ENCODE results near the gene METRNL.
"Not testable (repeated sequence)": the region's sequence is repeated elsewhere in the genome, so short reads cannot be mapped to it uniquely, and the experiment has no call there.

The METRNL gene

DNA sequence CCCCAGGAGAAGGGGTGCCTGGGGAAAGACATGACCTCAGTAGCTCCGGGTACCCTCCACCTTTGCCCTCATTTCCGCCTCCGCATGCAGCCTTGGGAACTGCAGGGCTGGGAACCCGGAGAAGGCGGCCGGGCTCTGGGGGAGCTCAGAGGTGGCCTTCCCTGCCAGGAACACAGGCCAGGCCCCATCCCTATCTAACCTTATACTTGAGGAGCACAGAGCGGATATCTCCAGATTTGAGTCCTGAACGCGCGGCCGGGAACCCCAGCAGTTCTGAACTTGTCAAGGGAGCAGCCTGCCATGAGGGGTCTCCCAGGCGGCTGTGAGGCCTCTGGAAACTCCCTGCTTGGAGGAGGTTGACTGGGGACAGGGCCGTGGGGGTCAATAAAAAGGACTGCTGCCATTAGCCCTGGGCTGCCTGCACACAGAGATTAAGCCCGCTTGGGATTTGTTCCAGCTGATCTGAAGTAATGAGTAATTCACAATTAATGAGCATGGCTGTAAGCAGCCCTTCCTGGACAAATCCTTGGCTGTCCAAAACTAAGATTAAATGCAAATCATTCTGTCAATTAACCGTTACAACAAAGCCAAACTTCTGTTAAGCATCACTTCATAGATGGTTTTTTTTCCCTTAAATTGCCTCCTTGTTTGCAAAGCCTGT, 26.3 kb upstream of the METRNL start:
- DNase-seq, result no peak

DNA sequence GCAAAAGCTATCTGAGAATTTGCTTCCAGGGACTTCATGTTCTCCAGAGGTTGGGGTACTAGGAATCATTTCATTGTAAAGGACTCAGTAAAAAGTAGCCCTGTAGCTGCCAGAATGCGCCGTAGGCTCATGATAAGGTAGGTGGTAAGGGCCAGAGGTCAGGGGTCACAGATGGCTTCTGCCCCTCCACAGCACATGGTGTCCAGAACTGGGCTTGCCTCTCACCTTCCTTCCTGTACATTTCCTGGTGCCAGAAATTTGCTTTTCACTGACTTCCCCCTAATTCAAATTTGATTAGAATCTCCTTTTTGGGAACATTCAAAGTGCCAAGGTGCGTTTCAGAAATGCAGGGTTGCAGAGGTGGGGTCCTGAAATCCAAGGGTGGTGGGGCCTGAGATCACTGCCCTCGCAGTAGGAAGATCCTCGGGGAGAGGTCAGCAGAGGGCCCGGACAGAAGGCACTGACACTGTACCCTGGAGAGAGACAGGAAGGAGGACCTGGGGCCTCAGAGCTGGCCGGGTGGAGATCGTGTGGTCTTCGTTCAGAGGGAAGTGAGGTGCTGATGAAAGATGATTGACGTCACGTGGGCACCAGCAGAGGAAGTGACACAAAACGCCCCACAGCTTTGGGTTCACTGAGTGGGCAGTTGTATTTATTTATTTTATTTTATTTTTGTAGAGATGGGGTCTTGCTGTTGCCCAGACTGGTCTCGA, 25.5 kb upstream of the METRNL start:
- DNase-seq, result no peak

DNA sequence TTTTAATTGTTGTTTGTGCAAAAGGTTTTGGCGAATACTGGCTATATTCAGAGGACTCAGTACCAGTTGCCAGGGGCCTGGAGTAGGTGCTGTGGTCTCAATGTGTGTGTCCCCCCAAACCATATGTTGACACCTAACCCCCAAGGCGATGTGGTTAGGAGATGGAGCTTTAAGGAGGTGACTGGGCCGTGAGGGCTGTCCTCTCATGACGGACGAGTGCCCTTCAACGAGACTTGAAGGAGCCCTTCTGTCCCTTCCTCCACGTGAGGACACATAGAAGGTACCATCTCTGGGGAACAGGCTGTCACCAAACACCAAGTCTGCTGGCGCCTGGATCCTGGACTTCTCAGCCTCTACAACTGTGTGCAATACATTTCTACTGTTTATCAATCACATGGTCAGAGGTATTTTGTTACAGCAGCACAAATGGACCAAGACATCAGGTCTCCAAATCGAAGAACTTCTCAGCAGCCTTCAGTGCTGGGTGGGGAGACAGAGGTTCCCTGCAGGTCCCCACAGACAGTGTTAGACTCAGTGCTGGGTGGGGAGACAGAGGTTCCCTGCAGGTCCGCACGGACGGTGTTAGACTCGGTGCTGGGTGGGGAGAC, 24.8 kb upstream of the METRNL start:
- DNase-seq, result no peak

DNA sequence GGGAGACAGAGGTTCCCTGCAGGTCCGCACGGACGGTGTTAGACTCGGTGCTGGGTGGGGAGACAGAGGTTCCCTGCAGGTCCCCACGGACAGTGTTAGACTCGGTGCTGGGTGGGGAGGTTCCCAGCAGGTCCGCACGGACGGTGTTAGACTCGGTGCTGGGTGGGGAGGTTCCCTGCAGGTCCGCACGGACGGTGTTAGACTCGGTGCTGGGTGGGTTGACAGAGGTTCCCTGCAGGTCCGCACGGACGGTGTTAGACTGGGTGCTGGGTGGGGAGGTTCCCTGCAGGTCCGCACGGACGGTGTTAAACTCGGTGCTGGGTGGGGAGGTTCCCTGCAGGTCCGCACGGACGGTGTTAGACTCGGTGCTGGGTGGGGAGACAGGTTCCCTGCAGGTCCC, 24.2 kb upstream of the METRNL start:
- DNase-seq, result not testable (repeated sequence)

DNA sequence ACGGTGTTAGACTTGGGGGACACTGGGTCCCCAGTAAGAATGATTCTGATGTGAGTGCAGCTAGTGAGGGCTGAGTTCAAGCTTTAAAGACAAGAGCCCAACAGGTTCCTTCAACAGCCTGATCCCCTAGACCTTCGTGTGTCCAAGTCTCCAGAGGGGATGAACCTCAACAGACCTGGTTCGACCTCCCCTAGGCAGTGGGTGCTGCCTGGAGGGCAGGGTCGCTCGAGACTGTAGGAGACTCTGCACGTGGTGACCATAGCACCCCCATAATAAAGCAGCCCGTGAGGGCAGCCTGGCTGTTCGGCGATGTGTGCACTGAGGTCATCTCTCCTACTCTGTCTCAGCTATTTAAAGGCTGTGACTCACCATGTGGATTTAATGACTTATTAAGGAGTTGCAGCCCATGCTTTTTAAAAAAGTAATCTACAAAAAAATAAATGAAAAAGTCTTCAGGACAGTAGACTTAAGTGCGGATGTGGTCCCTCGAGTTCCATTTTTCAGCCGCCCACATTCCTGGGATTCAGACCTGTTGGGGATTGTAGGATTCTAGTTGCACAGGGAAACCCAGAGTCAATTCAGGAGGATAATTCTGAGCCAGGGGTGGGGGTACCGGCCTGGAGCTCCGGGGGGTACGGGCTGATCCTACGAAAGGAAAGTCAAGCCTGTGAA, 23.4 kb upstream of the METRNL start:
- no peak for DNase-seq

DNA sequence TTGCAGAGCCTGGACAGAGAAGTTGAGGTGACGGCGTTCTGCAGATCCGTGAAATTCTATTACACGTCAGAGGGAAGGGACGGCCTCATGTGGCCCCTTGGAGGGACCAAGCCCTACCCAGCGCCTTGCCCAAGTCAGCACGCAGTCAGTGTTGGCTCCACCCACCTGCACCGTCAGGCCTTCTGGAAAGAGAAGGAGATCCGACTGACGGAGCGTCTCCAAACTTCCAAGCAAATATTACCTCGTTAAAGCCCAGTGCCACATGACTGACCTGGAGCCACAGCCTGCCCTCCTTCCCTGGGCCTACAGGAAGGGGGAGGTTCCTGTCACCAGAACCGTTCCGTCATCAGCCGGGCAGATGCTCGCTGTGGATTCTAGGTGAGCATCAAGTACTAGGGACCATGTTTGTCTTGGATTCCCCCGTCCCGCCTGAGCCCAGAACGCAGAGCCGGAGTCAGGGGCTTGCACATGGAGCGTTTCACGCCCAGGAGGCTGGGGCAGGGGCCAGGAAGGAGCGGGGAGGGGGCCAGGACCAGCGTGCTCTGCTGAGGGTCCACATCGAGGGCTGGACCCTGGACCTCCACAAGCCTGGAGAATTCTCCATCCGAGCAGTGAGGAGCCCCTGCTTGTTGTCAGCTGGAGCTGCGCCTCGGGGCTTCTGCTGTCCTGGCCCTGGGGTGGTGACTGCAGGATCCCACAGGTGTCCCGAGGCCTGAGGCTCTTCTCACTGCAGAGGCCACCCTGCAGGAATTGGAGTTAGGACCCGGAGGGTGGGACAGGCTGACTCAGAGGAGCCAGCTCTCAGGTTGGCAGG, 22.6 kb upstream of the METRNL start:
- DNase-seq, result no peak

DNA sequence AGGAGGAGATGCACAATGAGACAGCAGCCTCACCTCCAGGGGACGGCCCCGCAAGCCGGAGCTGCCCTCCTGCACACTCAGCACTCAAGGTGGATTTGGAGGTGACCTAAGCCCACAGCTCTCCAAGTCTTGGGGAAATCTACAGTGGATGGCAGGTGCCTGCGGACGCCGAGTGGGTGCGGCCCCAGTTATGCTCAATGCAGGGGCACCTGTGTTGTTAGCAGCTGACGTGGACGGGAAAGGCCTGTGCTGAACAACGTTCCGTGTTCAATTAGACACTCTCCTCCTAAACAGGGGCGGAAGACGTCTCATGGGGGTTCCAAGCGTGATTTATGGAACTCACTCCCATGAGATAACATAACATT, 22.0 kb upstream of the METRNL start:
- DNase-seq, result no peak

DNA sequence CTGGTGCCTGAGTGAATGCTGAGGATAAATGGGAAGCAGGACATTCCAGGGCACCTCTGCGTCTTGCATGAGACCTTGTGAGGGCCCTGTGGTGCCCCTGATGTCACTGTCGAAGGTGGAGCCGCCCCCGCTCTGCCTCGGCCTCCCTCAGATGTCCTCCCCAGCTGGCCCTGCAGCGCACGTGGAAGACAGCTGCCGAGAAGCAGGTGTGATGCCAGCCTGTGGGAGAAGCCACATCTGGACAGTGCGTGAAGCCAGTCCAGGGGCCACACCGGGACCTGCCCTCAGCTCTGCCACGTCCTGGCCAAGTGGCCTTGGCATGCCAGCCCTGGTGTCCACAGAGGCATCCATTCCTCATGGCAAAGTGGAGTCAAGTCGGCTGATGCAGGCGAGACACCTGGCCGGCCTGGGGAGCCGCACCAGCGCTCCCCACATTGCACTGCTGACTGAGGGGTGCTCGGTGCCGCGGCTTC, 21.6 kb upstream of the METRNL start:
- DNase-seq, result no peak

DNA sequence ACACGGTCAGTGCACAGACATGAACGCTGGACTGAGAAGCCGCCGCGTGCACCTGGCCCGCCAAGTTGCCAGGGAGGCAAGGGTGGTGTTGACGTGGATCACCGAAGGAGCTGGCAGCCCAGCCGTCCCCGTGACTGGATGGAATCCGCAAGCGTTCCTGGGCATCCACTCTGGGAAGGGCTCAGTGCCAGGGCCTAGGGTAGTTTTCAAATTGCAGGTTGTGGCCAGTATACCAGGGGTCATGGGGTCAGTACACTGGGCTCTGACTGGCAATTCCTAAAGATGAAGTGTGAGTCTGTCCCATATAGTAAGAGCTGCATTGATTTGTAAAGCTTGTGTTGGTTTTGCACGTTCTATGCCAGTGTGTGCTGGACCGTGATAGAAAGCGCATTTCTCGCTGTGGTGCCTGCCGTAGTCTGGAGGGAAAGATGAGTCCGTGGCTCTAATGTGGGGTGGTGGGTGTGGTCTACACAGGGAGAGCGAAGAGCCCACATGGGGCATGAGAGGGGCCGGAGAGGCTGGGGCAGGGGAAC, 21.1 kb upstream of the METRNL start:
- DNase-seq, result no peak

DNA sequence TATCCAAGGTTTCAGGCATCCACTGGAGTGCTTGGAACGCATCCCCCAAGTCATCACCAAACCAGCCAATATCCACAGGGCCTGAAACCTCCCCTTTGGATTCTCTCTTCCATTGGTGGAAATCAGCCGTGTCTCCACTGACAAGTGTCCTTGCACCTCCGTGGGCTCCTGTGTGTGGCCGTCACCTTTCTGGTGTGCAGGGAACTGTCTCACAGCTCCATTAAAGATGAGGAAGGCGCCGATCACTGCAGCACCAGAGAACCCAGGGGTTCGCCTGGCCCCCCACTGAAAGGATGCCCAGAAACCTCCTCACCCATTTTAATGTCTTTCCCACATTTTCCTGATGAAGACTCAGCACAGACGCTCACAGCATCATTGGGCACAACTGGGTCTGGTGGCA, 17.8 kb upstream of the METRNL start:
- no peak for DNase-seq

DNA sequence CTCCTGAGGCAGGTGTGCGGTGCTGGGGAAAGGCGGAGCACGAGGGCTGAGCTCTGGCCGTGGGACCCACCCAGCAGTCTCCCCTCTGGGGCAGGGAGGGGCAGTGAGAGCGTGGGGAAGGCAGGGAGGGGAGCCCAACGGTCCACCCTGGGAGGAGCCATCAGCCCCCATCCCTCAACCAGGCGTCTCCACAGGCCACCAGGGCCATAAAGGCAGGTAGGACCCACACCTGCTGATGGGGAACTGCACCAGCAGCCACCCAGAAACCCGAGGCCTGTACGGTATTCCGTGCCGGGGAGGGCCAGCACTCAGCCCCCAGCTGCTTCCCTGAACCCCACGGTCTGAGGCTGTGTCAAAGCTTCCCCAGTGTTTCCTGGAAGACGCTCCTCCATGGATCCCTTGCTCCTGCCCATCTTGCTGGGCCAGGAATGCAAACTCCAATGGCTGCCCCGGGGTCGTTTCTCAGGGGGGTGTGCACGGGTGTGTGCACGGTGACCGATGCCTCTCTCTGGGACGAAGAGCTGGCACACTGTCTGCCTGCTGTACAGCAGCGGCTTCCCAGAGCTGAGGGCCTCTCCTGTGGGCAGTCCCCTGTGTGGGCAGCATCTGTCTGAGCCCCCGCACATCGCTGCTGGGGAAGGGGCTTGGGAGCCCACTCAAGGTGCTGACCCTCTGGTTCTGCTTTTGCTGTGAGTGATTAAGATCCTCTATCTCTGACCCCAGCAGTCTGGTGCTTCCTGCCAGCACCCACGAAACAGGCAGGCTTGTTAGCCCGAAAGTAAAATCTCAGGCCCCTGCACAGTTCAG, 17.2 kb upstream of the METRNL start:
- DNase-seq, result no peak

DNA sequence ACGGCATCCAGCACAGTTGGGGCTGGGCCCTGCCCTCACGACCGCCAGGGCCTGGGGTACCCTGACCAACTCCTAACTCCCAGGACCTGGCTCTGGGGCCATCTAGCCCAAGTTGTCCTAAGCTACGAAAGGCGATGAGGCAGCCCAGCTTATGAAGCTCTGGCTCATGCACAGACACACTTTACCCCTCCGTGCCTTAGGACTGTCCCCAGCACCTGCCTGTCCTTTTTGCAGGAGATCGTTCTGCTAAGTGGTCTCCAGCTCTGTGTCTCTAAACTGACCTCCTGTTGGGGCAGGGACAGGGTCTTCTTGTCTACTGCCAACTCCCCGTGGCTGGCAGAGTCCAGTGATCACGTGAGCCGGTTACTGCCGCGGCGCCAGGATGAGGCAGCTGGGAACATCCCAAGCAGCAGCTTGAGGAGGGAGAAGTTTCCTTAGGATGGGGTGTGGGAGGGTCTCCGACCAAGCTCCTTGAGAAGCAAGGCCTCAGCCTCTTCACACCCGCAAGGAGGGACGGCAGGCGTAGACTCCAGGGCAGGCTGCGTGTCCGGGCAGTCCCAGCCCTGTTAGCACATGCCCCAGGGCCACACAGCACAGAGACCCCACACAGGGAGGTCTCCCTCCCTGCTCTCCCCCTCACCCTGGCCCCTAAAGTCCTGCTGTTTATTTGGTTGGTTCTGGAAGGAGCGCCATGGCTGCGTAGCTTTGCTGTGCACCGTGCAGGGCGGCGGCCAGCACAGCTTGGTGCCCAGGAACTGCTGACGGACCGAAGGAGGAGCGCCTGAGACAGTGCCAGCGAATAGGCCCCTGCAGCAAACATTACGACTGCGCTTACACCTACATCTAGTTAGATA, 16.4 kb upstream of the METRNL start:
- no peak for DNase-seq

DNA sequence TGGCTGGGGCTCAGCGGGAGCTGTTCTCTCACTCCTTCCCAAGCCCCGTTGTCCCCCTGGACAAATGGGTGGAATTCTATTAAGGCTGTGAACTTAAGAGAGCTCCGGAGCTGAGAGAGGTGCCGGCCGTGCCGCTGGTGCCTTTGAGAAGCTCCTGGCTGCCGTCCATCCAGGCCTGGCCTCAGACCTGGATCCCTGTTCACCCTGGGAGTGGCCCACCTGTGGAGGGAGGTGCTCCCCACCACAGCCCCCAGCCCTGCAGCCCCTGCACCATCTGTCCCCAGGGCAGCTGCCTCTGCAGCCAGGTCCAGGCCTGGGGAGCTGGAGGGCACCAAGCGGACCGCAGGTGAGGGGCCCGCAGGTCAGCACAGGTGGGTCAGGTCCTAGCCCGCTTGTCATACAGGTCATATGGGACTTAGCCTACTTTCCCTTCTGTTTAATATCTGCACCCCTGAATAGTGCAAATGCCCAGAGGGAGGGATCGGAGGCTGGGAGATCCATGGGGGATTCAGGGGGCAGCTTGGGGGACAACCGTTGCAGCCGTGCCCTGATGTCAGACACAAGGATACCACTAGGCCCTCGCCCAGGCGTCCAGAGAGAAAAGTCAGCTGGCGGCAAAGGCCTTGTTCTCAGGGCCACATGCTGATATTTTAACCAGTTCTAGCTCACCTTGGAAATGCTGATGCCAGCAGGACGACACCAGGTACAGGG, 15.2 kb upstream of the METRNL start:
- DNase-seq, result no peak

DNA sequence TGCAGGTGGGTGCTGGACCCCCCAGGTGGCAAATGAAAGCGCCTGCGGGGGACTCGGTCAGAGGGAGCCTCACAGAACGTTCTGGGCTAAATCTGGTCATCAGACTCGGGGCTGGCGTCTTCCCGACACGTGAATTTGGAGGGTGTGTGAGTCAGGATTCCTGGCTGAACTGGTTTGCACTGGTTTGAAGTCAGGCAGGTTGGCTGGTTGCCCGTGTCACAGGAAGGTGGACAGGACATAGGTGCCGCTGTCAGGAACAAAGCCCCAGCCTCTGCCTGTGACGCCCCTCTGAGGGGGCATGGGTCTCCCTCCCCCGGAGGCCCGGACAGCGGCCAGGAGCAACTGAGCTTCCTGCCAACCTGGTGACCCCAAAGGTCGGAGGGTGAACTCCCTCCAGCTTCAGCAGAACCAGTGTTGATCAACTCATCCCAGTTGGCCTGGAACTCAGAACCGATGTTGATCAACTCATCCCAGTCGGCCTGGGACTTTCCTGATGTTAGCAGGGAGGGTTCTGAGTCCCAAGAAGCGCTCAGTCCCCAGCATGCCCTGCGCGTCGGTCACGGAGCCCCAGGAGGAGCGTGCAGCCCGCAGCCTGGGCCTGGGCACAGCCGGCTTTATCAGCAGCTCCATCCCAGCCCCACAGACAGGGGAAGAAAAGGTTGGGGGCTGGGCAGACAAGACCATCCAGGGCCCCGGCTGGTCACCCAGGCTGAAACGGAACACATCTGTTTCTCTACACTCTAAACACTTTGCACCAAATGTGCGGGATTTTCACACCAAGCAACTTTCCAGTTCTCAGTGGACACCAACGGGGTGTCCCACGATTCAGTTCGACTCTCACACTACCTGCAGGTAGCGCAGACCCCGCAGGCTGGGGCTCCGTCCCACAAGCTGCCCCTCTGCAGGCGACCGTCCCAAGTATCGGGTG, 14.4 kb upstream of the METRNL start:
- no peak for DNase-seq

DNA sequence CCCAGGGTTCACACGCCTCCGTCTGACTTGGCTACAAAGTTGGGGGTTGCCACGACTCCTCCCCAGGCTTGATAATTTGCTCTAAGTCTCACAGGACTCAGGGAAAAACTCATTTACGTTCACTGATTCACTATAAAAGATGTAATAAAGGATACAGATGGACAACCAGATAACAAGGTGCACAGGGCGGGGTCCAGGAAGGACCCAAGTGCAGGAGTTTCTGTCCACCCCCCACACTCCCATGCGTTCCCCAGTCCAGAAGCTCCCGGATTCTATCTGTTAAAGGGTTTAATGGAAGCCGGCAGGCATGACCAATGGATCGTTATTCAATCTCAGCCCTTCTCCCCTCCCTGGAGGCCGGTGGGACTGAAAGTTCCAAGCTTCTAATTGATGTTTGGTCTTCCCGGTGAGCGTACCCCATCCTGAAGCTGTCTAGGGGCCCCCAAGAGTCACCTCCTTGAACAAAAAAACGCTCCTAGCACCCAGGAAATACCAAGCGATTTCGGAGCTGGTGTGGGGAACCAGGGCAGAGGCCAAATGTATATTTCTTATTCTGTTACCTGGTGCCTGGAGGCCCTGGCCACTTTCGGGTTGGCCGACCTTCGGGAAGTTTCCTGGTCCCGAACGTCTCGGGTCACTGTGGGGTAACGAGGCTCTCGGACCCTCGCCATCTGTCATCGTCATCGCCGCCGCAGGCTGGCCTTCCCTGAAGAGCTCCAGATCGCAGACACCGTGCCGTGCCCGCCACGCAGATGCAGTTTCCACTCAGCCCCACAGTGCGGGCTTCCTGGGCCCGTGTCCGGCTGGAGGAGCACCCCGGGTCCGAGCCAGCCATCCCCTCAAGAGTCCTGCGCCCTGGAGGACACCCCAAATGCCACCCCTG, 13.5 kb upstream of the METRNL start:
- DNase-seq, result no peak

DNA sequence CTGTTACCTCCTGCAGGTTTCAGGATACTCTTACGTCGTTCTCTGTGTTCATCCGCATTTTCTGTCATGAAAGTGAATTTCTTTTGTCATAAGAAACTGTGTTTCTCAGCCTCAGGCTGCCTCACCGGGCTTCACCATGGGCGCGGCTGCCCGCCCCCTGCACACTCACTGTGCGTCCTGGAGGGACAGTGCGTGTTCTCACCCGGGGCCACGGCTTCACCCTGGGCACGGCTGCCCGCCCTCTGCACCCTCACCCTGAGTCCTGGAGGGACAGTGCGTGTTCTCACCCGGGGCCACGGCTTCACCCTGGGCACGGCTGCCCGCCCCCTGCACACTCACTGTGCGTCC, 12.9 kb upstream of the METRNL start:
- not testable (repeated sequence) for DNase-seq

DNA sequence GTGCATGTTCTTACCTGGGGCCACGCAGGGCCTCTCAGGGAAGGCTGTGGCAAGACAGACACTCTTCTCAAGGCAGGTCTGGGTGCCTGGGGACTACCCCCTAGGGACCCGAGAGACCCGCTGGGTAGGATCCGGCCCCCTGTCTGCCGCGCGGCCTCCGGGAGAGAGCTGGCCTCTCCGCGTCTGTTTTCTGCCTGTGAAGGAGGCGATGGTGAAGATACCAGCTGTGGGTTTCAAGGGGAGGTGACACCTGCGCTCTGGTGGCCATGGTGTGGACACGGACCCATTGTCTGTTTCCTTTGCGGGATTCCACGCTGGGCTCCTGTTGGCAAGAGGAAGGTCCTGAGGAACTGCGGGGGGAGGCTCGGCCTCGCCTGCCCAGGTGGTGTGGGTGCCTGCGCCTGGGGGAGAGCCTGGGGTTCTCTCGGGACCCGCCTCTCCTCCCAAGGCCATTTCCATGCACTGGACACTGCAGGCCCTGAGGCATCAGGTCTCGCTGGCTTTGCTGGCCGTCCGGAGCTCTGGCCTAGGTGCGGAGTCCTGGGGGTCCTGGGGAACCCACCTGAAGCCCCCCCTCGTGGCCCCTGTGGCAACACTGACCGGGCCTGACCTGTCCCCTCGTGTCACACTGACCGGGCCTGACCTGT, 12.2 kb upstream of the METRNL start:
- no peak for DNase-seq

All from NCI-H2029 treated with DMSO at 0.1 percent for 48 hours (cell line).